GM19397 (cell line): ENCODE data around the gene TMEM254.
"Not testable (repeated sequence)": the region's sequence is repeated elsewhere in the genome, so short reads cannot be mapped to it uniquely, and the experiment has no call there.

Experiments
- ATAC-seq: cut with Tn5 transposase; IDR thresholded peaks from one replicate; pipeline ENCODE4 v1.9.1; 2021; ENCODE audit warnings: mild to moderate bottlenecking, moderate library complexity; ENCODE audit not compliant: unreplicated experiment

TMEM254 gene

GRCh38 chr10:80075781-80076180 is 2.7 kb upstream of the TMEM254 start:
- no peak for ATAC-seq

- ATAC-seq: no peak
Observed at GRCh38 chr10:80077869-80078447, 507 bp upstream of the TMEM254 start.

- ATAC-seq: no peak
Observed at GRCh38 chr10:80079312-80079719, 851 bp downstream of the TMEM254 start.

GRCh38 chr10:80081026-80081425 is 2.6 kb downstream of the TMEM254 start:
- no peak for ATAC-seq

GRCh38 chr10:80081801-80082750 is 3.6 kb downstream of the TMEM254 start:
- no peak for ATAC-seq

GRCh38 chr10:80090121-80090520 is 11.7 kb downstream of the TMEM254 start:
- ATAC-seq: no peak

GRCh38 chr10:80094231-80094630 is 15.8 kb downstream of the TMEM254 start:
- ATAC-seq: no peak

GRCh38 chr10:80098272-80098671 is 19.8 kb downstream of the TMEM254 start:
- not testable (repeated sequence) for ATAC-seq

- not testable (repeated sequence) for ATAC-seq
Observed at GRCh38 chr10:80099295-80099694, 20.8 kb downstream of the TMEM254 start.

- ATAC-seq: no peak
Observed at GRCh38 chr10:80100116-80100515, 21.7 kb downstream of the TMEM254 start.

GRCh38 chr10:80100861-80101695 is 22.6 kb downstream of the TMEM254 start:
- ATAC-seq: no peak

GRCh38 chr10:80104066-80104926 is 25.8 kb downstream of the TMEM254 start:
- no peak for ATAC-seq

- ATAC-seq: no peak
Observed at GRCh38 chr10:80108576-80109239, 30.2 kb downstream of the TMEM254 start.

- ATAC-seq: no peak
Observed at GRCh38 chr10:80110986-80111385, 32.5 kb downstream of the TMEM254 start.

GRCh38 chr10:80118669-80119068 is 40.2 kb downstream of the TMEM254 start:
- no peak for ATAC-seq

GRCh38 chr10:80122110-80122710 is 43.7 kb downstream of the TMEM254 start:
- ATAC-seq: no peak

GRCh38 chr10:80122746-80123145 is 44.3 kb downstream of the TMEM254 start:
- ATAC-seq: no peak

GRCh38 chr10:80126876-80127275 is 48.4 kb downstream of the TMEM254 start:
- no peak for ATAC-seq

- no peak for ATAC-seq
Observed at GRCh38 chr10:80131499-80131901, 53.0 kb downstream of the TMEM254 start.
